HCT116 (cell line): ENCODE data around the gene ALDH5A1. TPM values are rescaled to one million over a fixed set of nuclear protein-coding genes. Genes with fewer than 3 reads are reported as not detected.

ENCODE experiments used
- ATAC-seq: fragments of 200-7000 bp; cut with Tn5 transposase; 2 replicates; pipeline ENCODE4 v1.9.1; 2020; ENCODE audit warnings: mild to moderate bottlenecking, moderate library complexity
- BruUV-seq: library from RNA; stranded (reverse); fragments of 400-500 nt; replicated peaks from 2 replicates; lab custom pipeline; 2021; lab: Mats Ljungman, UMichigan
- CTCF ChIA-PET: fragments of 300-600 bp; sonication (Branson Sonifier 250); formaldehyde crosslinking; loops from one replicate; lab custom pipeline; 2021; ENCODE audit warnings: antibody characterized with exemption; lab: Charles Lee
- POLR2A ChIA-PET: fragments of 300-600, 350-600 bp; sonication (Branson Sonifier 250); formaldehyde crosslinking; loops from one replicate; lab custom pipeline; 2021; ENCODE audit warnings: antibody characterized with exemption; lab: Charles Lee
- RAD21 ChIA-PET, 2 experiments: fragments of 300-600 bp; sonication (Branson Sonifier 250); formaldehyde crosslinking; loops; one replicate each; lab custom pipeline; 2023; ENCODE audit warnings: low total read pairs in 2 of 2; ENCODE audit not compliant: uncharacterized antibody in 2 of 2, unreplicated experiment in 2 of 2, low non-redundant PET in 1 of 2; lab: Charles Lee
- DNase-seq: peaks from one replicate; pipeline ENCODE4 v3.0.0-alpha.2; 2010; ENCODE audit warnings: low read depth, low spot score
- H2AFZ ChIP-seq: fragments of 200-600 bp; shearing (Covaris generic), sonication (generic); 2 replicates; pipeline ENCODE4 v1.6.1; 2017; ENCODE audit warnings: low read depth, mixed run types, mixed read lengths, antibody characterized with exemption, low read length; ENCODE audit not compliant: poor library complexity, severe bottlenecking
- H3K27ac ChIP-seq: 2 replicates; pipeline ENCODE4 v1.5.1; 2012; ENCODE audit warnings: low read depth, low read length
- H3K27me3 ChIP-seq: fragments of 200-600 bp; sonication (generic); 2 replicates; pipeline ENCODE4 v1.6.1; 2016; ENCODE audit warnings: mixed run types, low read length, mixed read lengths; ENCODE audit not compliant: insufficient read depth
- H3K36me3 ChIP-seq, 2 experiments: fragments of 200-500 bp in 1 of 2; fragments of 200-600 bp in 1 of 2; sonication (Bioruptor generic) in 1 of 2; sonication (generic) in 1 of 2; 2 replicates each; pipeline versions ENCODE4 v1.5.1 to v1.6.1; 2014 to 2016; ENCODE audit warnings: low read length in 2 of 2, inconsistent platforms in 1 of 2, mixed read lengths in 1 of 2, mixed run types in 1 of 2; ENCODE audit not compliant: insufficient read depth in 2 of 2, control insufficient read depth in 1 of 2
- H3K4me1 ChIP-seq, 2 experiments: fragments of 200-600 bp in 1 of 2; sonication (generic) in 1 of 2; 2 replicates each; pipeline versions ENCODE4 v1.5.1 to v1.6.1; 2012 to 2017; ENCODE audit warnings: low read length in 2 of 2, inconsistent platforms in 1 of 2, mild to moderate bottlenecking in 1 of 2, mixed read lengths in 1 of 2, mixed run types in 1 of 2, moderate library complexity in 1 of 2; ENCODE audit not compliant: insufficient read depth in 2 of 2, control insufficient read depth in 1 of 2
- H3K4me2 ChIP-seq: fragments of 200-600 bp; sonication (generic); 2 replicates; pipeline ENCODE4 v1.6.1; 2017; ENCODE audit warnings: mixed run types, low read length, mixed read lengths
- H3K4me3 ChIP-seq, 2 experiments: fragments of 200-600 bp in 1 of 2; sonication (generic) in 1 of 2; replicated peaks in 1 of 2; 2 replicates each; pipeline ENCODE4 v1.5.1; 2011 to 2016; ENCODE audit warnings: low read length in 2 of 2, control low read depth in 1 of 2, low read depth in 1 of 2, mild to moderate bottlenecking in 1 of 2, mixed read lengths in 1 of 2, mixed run types in 1 of 2
- H3K79me2 ChIP-seq: fragments of 200-600 bp; sonication (generic); 2 replicates; pipeline ENCODE4 v1.6.1; 2017; ENCODE audit warnings: mild to moderate bottlenecking, mixed run types, low read length, moderate library complexity, mixed read lengths; ENCODE audit not compliant: insufficient read depth
- H3K9ac ChIP-seq: fragments of 200-600 bp; sonication (generic); 2 replicates; pipeline ENCODE4 v1.6.1; 2016; ENCODE audit warnings: low read length, mixed read lengths
- H3K9me2 ChIP-seq: fragments of 200-600 bp; sonication (generic), shearing (Covaris generic); 2 replicates; pipeline ENCODE4 v1.6.1; 2017; ENCODE audit warnings: mixed run types, mild to moderate bottlenecking, moderate library complexity; ENCODE audit not compliant: insufficient read depth
- H3K9me3 ChIP-seq, 2 experiments: fragments of 200-500 bp in 1 of 2; fragments of 200-600 bp in 1 of 2; sonication (Bioruptor generic) in 1 of 2; sonication (generic) in 1 of 2; 2 replicates each; pipeline ENCODE4 v1.6.1; 2014 to 2017; ENCODE audit warnings: low read length in 2 of 2, mixed read lengths in 2 of 2, inconsistent platforms in 1 of 2, low read depth in 1 of 2, mild to moderate bottlenecking in 1 of 2, mixed run types in 1 of 2, moderate library complexity in 1 of 2; ENCODE audit not compliant: control insufficient read depth in 1 of 2, insufficient read depth in 1 of 2
- H4K20me1 ChIP-seq: fragments of 200-600 bp; sonication (generic), shearing (Covaris generic); 2 replicates; pipeline ENCODE4 v1.6.1; 2017; ENCODE audit warnings: mixed run types, mild to moderate bottlenecking, moderate library complexity; ENCODE audit not compliant: insufficient read depth
- CTCF ChIP-seq, 3 experiments: fragments of 200-600 bp in 1 of 3; sonication (generic) in 1 of 3; IDR thresholded peaks in 2 of 3; conservative IDR thresholded peaks in 1 of 3; 2 replicates each; pipeline ENCODE4 v1.5.1; 2012 to 2017; ENCODE audit warnings: low read depth in 2 of 3, low read length in 2 of 3, antibody characterized with exemption in 1 of 3, borderline replicate concordance in 1 of 3, control low read depth in 1 of 3, mild to moderate bottlenecking in 1 of 3, mixed read lengths in 1 of 3, mixed run types in 1 of 3, moderate library complexity in 1 of 3; ENCODE audit not compliant: insufficient read depth in 1 of 3
- EGR1 ChIP-seq: IDR thresholded peaks from 2 replicates; pipeline ENCODE4 v1.6.1; 2012; ENCODE audit warnings: low read depth
- ELF1 ChIP-seq: IDR thresholded peaks from 2 replicates; pipeline ENCODE4 v1.6.1; 2012; ENCODE audit warnings: low read depth, borderline replicate concordance
- FOSL1 ChIP-seq: IDR thresholded peaks from 2 replicates; pipeline ENCODE4 v1.6.1; 2012; ENCODE audit warnings: low read depth
- JUND ChIP-seq: IDR thresholded peaks from 2 replicates; pipeline ENCODE4 v1.6.1; 2012
- MAX ChIP-seq: IDR thresholded peaks from 2 replicates; pipeline ENCODE4 v1.6.1; 2012
- POLR2A ChIP-seq: IDR thresholded peaks from 2 replicates; pipeline ENCODE4 v1.7.0; 2011; ENCODE audit warnings: borderline replicate concordance; ENCODE audit not compliant: insufficient read depth, insufficient read length; ENCODE audit errors: extremely low read depth
- POLR2AphosphoS5 ChIP-seq: IDR thresholded peaks from 2 replicates; pipeline ENCODE4 v1.6.1; 2011; ENCODE audit warnings: mild to moderate bottlenecking, low read depth, low read length, moderate library complexity
- RAD21 ChIP-seq: IDR thresholded peaks from 2 replicates; pipeline ENCODE4 v1.6.1; 2012; ENCODE audit warnings: low read depth, mild to moderate bottlenecking
- SP1 ChIP-seq: IDR thresholded peaks from 2 replicates; pipeline ENCODE4 v1.6.1; 2012; ENCODE audit warnings: low read depth
- YY1 ChIP-seq: IDR thresholded peaks from 2 replicates; pipeline ENCODE4 v1.6.1; 2011; ENCODE audit warnings: low read length, low read depth, moderate library complexity, mild to moderate bottlenecking; ENCODE audit not compliant: insufficient replicate concordance; ENCODE audit errors: extremely low read depth
- ZBTB33 ChIP-seq: IDR thresholded peaks from 2 replicates; pipeline ENCODE4 v1.6.1; 2011; ENCODE audit warnings: mild to moderate bottlenecking, low read length, moderate library complexity; ENCODE audit not compliant: insufficient replicate concordance; ENCODE audit errors: extremely low read depth
- ZFX ChIP-seq: fragments of 450-650 bp; IDR thresholded peaks from 2 replicates; pipeline ENCODE4 v1.6.1; 2017
- intact Hi-C: fragments of 100-400 bp; cut with micrococcal nuclease; formaldehyde crosslinking; loops from 2 replicates; pipeline ENCODE4 v1.10.0; 2022
- total RNA-seq: library from RNA; stranded (reverse); gene quantifications from one replicate; pipeline ENCODE4 v1.2.1, GENCODE V29; 2021; ENCODE audit not compliant: unreplicated experiment

ALDH5A1 gene
- total RNA-seq, 1 experiment from 2014 or later = 10.0 TPM

GRCh38 chr6:24460966-24461365 is 33.8 kb upstream of the ALDH5A1 start:
- CTCF ChIA-PET = no interaction called here
- ATAC-seq = no peak
- DNase-seq = no peak

More at GRCh38 chr6:24460966-24461365, 33.8 kb upstream of the ALDH5A1 start:
- H2AFZ ChIP-seq = no peak overlapping the region
- no peak for TF ChIP-seq POLR2AphosphoS5
- TF ChIP-seq SP1 = no peak
- no peak for TF ChIP-seq FOSL1
- TF ChIP-seq ELF1 = no peak
- TF ChIP-seq JUND = no peak
- TF ChIP-seq POLR2A = no peak
- no peak for TF ChIP-seq RAD21
- no peak for TF ChIP-seq EGR1
- TF ChIP-seq ZBTB33 = no peak
- TF ChIP-seq YY1 = no peak
- no peak for TF ChIP-seq ZFX
- TF ChIP-seq CTCF (IDR thresholded peaks at IDR 0.05 in 2 of 3, conservative IDR thresholded peaks at IDR 0.05 in 1 of 3; ENCODE audit: borderline replicate concordance in 1 of 3, insufficient read depth in 1 of 3, low read depth in 2 of 3, low read length in 2 of 3) = no peak
- TF ChIP-seq MAX = no peak
- H3K9me2 ChIP-seq = no peaks in the 10 kb centered on the region
- H3K27me3 ChIP-seq = no peaks in the 10 kb centered on the region
- H3K79me2 ChIP-seq = no peaks in the 10 kb centered on the region
- no peak overlapping the region for H3K27ac ChIP-seq
- no peaks in the 10 kb centered on the region for H3K4me1 ChIP-seq
- RAD21 ChIA-PET = no interaction called here
- H3K36me3 ChIP-seq = no peaks in the 10 kb centered on the region
- H4K20me1 ChIP-seq = no peaks in the 10 kb centered on the region
- intact Hi-C loops = no loop called here
- H3K9ac ChIP-seq = no peak overlapping the region
- no peak overlapping the region for H3K4me3 ChIP-seq
- BruUV-seq = no TSS peak
- POLR2A ChIA-PET = no interaction called here
- H3K9me3 ChIP-seq = no peaks in the 10 kb centered on the region
- H3K4me2 ChIP-seq = no peak overlapping the region
